HepG2 (cell line): ENCODE results near the gene RNU7-1. TPM values are rescaled to one million over a fixed set of nuclear protein-coding genes. Genes with fewer than 3 reads are reported as not detected.
A peak's percentile ranks its signal among the peaks of the same experiment; 100 is the strongest.

Experiments
- ATAC-seq: fragments of 200-7000 bp; cut with Tn5 transposase; 3 replicates; pipeline ENCODE4 v1.9.1; 2020; ENCODE audit warnings: mild to moderate bottlenecking, moderate library complexity
- BruUV-seq: library from RNA; stranded (reverse); fragments of 400-500 nt; replicated peaks from 2 replicates; lab custom pipeline; 2021; lab: Mats Ljungman, UMichigan
- CTCF ChIA-PET: fragments of 300-600 bp; formaldehyde crosslinking; extraction: SDS; loops from one replicate; lab custom pipeline; 2021; ENCODE audit warnings: low total read pairs, inconsistent platforms, low intra/inter-chr PET ratio; lab: Yijun Ruan, JAX
- POLR2A ChIA-PET: fragments of 350-600 bp; sonication (Branson Sonifier 250); formaldehyde crosslinking; loops from one replicate; lab custom pipeline; 2020; ENCODE audit warnings: antibody characterized with exemption, inconsistent platforms; lab: Yijun Ruan, JAX
- DNase-seq: peaks from one replicate; pipeline ENCODE4 v3.0.0-alpha.2; 2015; ENCODE audit warnings: low spot score
- FAIRE-seq: peaks from 3 replicates; lab custom pipeline; 2011; peaks lifted over from hg19 to GRCh38; lab: Jason Lieb, UNC
- H2AFZ ChIP-seq: one replicate; pipeline ENCODE4 v1.6.1; 2011; ENCODE audit warnings: low read length, inconsistent platforms
- H3K27ac ChIP-seq: fragments of 300-600 bp; 3 replicates; pipeline ENCODE4 v1.8.0; 2011; ENCODE audit warnings: mixed run types, mild to moderate bottlenecking, mixed read lengths, low read length, inconsistent platforms; ENCODE audit not compliant: insufficient read depth; ENCODE audit errors: extremely low read length
- H3K27me3 ChIP-seq, 2 experiments: fragments of 200-600 bp in 1 of 2; 2 replicates in 1 of 2; 3 replicates in 1 of 2; pipeline versions ENCODE4 v1.6.0 to v1.8.0; 2011; ENCODE audit warnings: low read length in 2 of 2, mild to moderate bottlenecking in 2 of 2, moderate library complexity in 2 of 2, inconsistent platforms in 1 of 2; ENCODE audit not compliant: insufficient read depth in 2 of 2, control insufficient read depth in 1 of 2
- H3K36me3 ChIP-seq, 2 experiments: fragments of 200-600 bp in 1 of 2; replicated peaks in 1 of 2; 2 replicates in 1 of 2; 3 replicates in 1 of 2; pipeline versions ENCODE4 v1.5.1 to v1.8.0; 2011; ENCODE audit warnings: low read length in 2 of 2, inconsistent platforms in 1 of 2; ENCODE audit not compliant: insufficient read depth in 2 of 2, control insufficient read depth in 1 of 2
- H3K4me1 ChIP-seq: 2 replicates; pipeline ENCODE4 v1.5.1; 2012; ENCODE audit warnings: low read length, inconsistent platforms; ENCODE audit not compliant: insufficient read depth
- H3K4me2 ChIP-seq: 2 replicates; pipeline ENCODE4 v1.6.0; 2011; ENCODE audit warnings: low read depth, low read length, inconsistent platforms
- H3K4me3 ChIP-seq, 3 experiments: fragments of 200-600 bp in 1 of 3; sonication (generic), shearing (Covaris generic) in 1 of 3; replicated peaks in 1 of 3; 2 replicates each; pipeline ENCODE4 v1.5.1; 2011 to 2016; ENCODE audit warnings: low read length in 3 of 3, inconsistent platforms in 2 of 3, low read depth in 2 of 3, mild to moderate bottlenecking in 2 of 3, control low read depth in 1 of 3, mixed read lengths in 1 of 3; ENCODE audit not compliant: insufficient read depth in 1 of 3
- H3K79me2 ChIP-seq: one replicate; pipeline ENCODE4 v1.6.1; 2011; ENCODE audit warnings: low read length, inconsistent platforms; ENCODE audit not compliant: insufficient read depth
- H3K9ac ChIP-seq: 2 replicates; pipeline ENCODE4 v1.6.0; 2011; ENCODE audit warnings: mild to moderate bottlenecking, low read depth, low read length, inconsistent platforms; ENCODE audit not compliant: insufficient read depth
- H3K9me3 ChIP-seq: 2 replicates; pipeline ENCODE4 v1.5.1; 2012; ENCODE audit warnings: mild to moderate bottlenecking, low read length
- H4K20me1 ChIP-seq: 2 replicates; pipeline ENCODE4 v1.6.0; 2011; ENCODE audit warnings: inconsistent platforms, mild to moderate bottlenecking, low read length, moderate library complexity; ENCODE audit not compliant: insufficient read depth
- HOXD1 ChIP-seq: sonication (generic); formaldehyde crosslinking; IDR thresholded peaks from 2 replicates; pipeline ENCODE4 v1.5.0; 2020; ENCODE audit warnings: missing genetic modification reagents
- NFIC ChIP-seq: IDR thresholded peaks from 2 replicates; pipeline ENCODE4 v1.6.1; 2012; ENCODE audit warnings: mild to moderate bottlenecking, low read length, inconsistent platforms
- ZNF496 ChIP-seq: sonication (generic); formaldehyde crosslinking; IDR thresholded peaks from 2 replicates; pipeline ENCODE4 v1.8.1; 2023; ENCODE audit warnings: mild to moderate bottlenecking, moderate library complexity, missing genetic modification reagents; ENCODE audit not compliant: insufficient replicate concordance
- ZNF577 ChIP-seq: sonication (generic); formaldehyde crosslinking; IDR thresholded peaks from 2 replicates; pipeline ENCODE4 v1.4.0; 2020; ENCODE audit warnings: mild to moderate bottlenecking, low read depth, missing genetic modification reagents, borderline replicate concordance
- WGBS: methylation state at CpG from one replicate; pipeline ENCODE4 v1.1.6; 2017; ENCODE audit warnings: low lambda C conversion rate; 5-methylcytosine and 5-hydroxymethylcytosine counted together
- in situ Hi-C: cut with HindIII; loops from 2 replicates; pipeline ENCODE4 v1.10.0; 2017; ENCODE audit warnings: low pct_unique_long_range_greater_than_20kb; ENCODE audit not compliant: extremely low pct_ligation_motif_present
- intact Hi-C: fragments of 100-400 bp; cut with micrococcal nuclease; formaldehyde crosslinking; loops from one replicate; pipeline ENCODE4 v1.10.0; 2022; ENCODE audit not compliant: unreplicated experiment
- polyA plus RNA-seq, 8 experiments: library from polyadenylated mRNA; depleted of rRNA in 3 of 8; stranded (reverse) in 7 of 8; unstranded in 1 of 8; fragments of >200 nt; fragmentation: Illumina TruSeq in 4 of 8; extraction: Trizol in 4 of 8; gene quantifications; 2 replicates each; pipeline versions ENCODE4 v1.2.1 to v1.2.3, GENCODE V29; 2011 to 2016; ENCODE audit warnings: low read depth in 4 of 8, missing spikeins in 1 of 8, mixed read lengths in 1 of 8; ENCODE audit not compliant: insufficient read depth in 1 of 8
- total RNA-seq, 5 experiments: library from RNA; depleted of rRNA; stranded (reverse); fragments of >200 nt; fragmentation: Illumina TruSeq; extraction: Trizol; gene quantifications; 2 replicates each; pipeline ENCODE4 v1.2.3, GENCODE V29; 2016; ENCODE audit warnings: low read depth in 1 of 5
- TF ChIP-seq, protein P1 (sequence below): IDR thresholded peaks from 2 replicates; pipeline ENCODE4 v1.6.1; 2016; ENCODE audit warnings: control low read depth
- TF ChIP-seq, protein P2 (sequence below): IDR thresholded peaks from 2 replicates; pipeline ENCODE4 v1.6.1; 2016; ENCODE audit warnings: missing biosample characterization, missing genetic modification reagents, low read depth
- TF ChIP-seq, protein P3 (sequence below): sonication (generic); formaldehyde crosslinking; IDR thresholded peaks from 2 replicates; pipeline ENCODE4 v1.8.0; 2022; ENCODE audit warnings: mild to moderate bottlenecking, missing genetic modification reagents, moderate library complexity
- TF ChIP-seq, protein P4 (sequence below), 2 experiments: fragments of 450-650 bp in 1 of 2; sonication (generic) in 1 of 2; formaldehyde crosslinking in 1 of 2; IDR thresholded peaks; 2 replicates each; pipeline versions ENCODE4 v1.6.1 to v1.8.0; 2016 to 2022; ENCODE audit warnings: antibody characterized with exemption in 1 of 2, mild to moderate bottlenecking in 1 of 2, missing genetic modification reagents in 1 of 2

The RNU7-1 gene
- total and polyA plus RNA-seq, 2 of the 13 experiments (the other 11 are each of a cell fraction or from before 2014, with no cell fraction given) = not detected

DNA sequence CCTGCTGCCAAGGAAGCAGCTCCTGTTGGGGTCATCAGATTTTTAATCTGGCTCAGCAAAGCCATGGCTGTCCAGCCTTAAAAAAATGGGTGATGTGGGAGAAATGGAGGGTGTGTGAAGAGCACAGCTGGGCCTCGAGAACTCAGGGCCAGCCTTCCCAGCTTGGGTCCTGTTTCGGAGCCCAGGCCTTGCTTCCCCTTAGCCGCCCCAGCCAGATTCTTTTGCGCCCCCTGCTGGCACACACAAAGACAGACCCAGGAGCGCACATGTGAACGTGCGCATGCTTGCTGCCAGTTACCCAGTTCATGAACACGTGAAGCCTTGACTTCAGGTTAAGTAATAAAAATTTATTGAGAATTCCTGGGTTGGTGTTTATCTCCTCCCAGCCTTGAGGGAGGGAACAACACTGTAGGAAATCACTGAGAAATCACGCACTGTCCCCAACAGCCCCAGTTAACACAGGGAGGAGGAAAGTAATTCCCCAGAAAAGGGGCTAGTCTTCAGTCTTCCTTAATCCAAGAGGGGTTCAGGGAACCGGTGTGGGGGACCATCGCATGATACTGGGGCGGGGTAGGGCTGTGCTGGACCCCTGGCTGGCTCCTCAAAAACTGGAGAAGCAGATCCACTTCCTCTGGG, 21.5 kb downstream of the RNU7-1 start (continued):
- TF ChIP-seq, protein P1, sequence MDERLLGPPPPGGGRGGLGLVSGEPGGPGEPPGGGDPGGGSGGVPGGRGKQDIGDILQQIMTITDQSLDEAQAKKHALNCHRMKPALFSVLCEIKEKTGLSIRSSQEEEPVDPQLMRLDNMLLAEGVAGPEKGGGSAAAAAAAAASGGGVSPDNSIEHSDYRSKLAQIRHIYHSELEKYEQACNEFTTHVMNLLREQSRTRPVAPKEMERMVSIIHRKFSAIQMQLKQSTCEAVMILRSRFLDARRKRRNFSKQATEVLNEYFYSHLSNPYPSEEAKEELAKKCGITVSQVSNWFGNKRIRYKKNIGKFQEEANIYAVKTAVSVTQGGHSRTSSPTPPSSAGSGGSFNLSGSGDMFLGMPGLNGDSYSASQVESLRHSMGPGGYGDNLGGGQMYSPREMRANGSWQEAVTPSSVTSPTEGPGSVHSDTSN (CRISPR knock-in tag) = no peak
- TF ChIP-seq ZNF577 (CRISPR knock-in tag) = no peak
- TF ChIP-seq, protein P2, sequence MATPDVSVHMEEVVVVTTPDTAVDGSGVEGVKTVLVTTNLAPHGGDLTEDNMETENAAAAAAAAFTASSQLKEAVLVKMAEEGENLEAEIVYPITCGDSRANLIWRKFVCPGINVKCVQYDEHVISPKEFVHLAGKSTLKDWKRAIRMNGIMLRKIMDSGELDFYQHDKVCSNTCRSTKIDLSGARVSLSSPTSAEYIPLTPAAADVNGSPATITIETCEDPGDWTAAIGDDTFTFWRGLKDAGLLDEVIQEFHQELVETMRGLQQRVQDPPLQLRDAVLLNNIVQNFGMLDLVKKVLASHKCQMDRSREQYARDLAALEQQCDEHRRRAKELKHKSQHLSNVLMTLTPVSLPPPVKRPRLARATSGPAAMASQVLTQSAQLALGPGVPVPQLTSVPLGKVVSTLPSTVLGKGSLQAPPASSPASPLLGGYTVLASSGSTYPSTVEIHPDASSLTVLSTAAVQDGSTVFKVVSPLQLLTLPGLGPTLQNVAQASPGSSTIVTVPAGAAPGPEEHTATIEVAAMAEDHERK (CRISPR knock-in tag) = no peak
- TF ChIP-seq ZNF496 (CRISPR knock-in tag) = no peak
- TF ChIP-seq HOXD1 (CRISPR knock-in tag) = peak; percentile 53; the same call in 1 of the 2 replicates
- TF ChIP-seq, protein P3, sequence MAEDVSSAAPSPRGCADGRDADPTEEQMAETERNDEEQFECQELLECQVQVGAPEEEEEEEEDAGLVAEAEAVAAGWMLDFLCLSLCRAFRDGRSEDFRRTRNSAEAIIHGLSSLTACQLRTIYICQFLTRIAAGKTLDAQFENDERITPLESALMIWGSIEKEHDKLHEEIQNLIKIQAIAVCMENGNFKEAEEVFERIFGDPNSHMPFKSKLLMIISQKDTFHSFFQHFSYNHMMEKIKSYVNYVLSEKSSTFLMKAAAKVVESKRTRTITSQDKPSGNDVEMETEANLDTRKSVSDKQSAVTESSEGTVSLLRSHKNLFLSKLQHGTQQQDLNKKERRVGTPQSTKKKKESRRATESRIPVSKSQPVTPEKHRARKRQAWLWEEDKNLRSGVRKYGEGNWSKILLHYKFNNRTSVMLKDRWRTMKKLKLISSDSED (CRISPR knock-in tag) = no peak

DNA sequence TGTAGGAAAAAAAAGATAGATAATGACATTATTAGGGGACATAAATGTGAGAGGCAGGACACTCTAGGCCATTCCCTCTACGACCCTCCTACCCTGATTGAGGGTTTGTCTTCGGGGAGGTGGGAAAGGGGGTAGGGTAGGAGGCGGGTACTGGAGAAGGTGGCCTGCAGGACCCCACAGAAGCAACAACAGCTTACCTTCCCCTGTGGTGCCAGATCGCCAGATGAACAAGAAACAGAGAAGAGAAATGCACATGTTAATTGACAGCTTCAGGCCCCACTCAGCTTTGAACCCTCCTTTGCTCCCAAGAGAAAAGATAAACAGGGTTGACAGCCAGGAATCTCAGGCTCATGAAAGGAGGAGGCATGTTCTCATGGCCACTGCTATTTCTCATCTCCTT, 22.1 kb downstream of the RNU7-1 start:
- H3K79me2 ChIP-seq = peaks cover 26% of the 10 kb centered on the region
- H3K27ac ChIP-seq = peak overlapping the region; percentile 26
- H4K20me1 ChIP-seq = no peaks in the 10 kb centered on the region; the same call in 1 of the 2 replicates
- intact Hi-C loops = no loop called here
- BruUV-seq = no TSS peak
- POLR2A ChIA-PET = interaction anchor here (1.1 kb wide), 1 partner anchor 19 kb away, joined by 4 read pairs; no protein-coding TSS in a partner anchor
- no peaks in the 10 kb centered on the region; a peak in 1 of 5 replicates for H3K27me3 ChIP-seq
- H3K4me2 ChIP-seq = no peak overlapping the region
- peaks cover 22 to 38% of the 10 kb centered on the region in 2 experiments for H3K36me3 ChIP-seq
- FAIRE-seq = no peak
- no peak overlapping the region for H3K9ac ChIP-seq
- in situ Hi-C loops = no loop called here
- peaks cover 57% of the 10 kb centered on the region for H3K4me1 ChIP-seq
- no peak for DNase-seq
- ATAC-seq = no peak
- no peak overlapping the region for H2AFZ ChIP-seq
- 96% methylated on average over 4 of the region's 4 CpGs for WGBS
- H3K4me3 ChIP-seq = no peak overlapping the region
- CTCF ChIA-PET = interaction anchor here (0.6 to 2.1 kb wide), 6 partner anchors 19 to 228 kb away, joined by 3 to 15 read pairs (median 5); partner anchors contain the start of genes C12orf57 and RNU7-1
- H3K9me3 ChIP-seq = no peaks in the 10 kb centered on the region
- TF ChIP-seq, protein P4, sequence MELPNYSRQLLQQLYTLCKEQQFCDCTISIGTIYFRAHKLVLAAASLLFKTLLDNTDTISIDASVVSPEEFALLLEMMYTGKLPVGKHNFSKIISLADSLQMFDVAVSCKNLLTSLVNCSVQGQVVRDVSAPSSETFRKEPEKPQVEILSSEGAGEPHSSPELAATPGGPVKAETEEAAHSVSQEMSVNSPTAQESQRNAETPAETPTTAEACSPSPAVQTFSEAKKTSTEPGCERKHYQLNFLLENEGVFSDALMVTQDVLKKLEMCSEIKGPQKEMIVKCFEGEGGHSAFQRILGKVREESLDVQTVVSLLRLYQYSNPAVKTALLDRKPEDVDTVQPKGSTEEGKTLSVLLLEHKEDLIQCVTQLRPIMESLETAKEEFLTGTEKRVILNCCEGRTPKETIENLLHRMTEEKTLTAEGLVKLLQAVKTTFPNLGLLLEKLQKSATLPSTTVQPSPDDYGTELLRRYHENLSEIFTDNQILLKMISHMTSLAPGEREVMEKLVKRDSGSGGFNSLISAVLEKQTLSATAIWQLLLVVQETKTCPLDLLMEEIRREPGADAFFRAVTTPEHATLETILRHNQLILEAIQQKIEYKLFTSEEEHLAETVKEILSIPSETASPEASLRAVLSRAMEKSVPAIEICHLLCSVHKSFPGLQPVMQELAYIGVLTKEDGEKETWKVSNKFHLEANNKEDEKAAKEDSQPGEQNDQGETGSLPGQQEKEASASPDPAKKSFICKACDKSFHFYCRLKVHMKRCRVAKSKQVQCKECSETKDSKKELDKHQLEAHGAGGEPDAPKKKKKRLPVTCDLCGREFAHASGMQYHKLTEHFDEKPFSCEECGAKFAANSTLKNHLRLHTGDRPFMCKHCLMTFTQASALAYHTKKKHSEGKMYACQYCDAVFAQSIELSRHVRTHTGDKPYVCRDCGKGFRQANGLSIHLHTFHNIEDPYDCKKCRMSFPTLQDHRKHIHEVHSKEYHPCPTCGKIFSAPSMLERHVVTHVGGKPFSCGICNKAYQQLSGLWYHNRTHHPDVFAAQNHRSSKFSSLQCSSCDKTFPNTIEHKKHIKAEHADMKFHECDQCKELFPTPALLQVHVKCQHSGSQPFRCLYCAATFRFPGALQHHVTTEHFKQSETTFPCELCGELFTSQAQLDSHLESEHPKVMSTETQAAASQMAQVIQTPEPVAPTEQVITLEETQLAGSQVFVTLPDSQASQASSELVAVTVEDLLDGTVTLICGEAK (IDR thresholded peaks at IDR 0.05) = no peak
- TF ChIP-seq, protein P4 (CRISPR knock-in tag; IDR thresholded peaks at IDR 0.05) = no peak
- no peak for TF ChIP-seq NFIC
